PC-3 (cell line): ENCODE results near the gene IGFBPL1. TPM values are rescaled to one million over a fixed set of nuclear protein-coding genes. Genes with fewer than 3 reads are reported as not detected.

Source experiments
- ATAC-seq: fragments of 200-7000 bp; cut with Tn5 transposase; 2 replicates; pipeline ENCODE4 v1.9.1; 2020; ENCODE audit warnings: mild to moderate bottlenecking, moderate library complexity
- BruUV-seq: library from RNA; stranded (reverse); fragments of 400-500 nt; replicated peaks from 2 replicates; lab custom pipeline; 2021; lab: Mats Ljungman, UMichigan
- CTCF ChIA-PET: fragments of 300-600 bp; sonication (Branson Sonifier 250); formaldehyde crosslinking; loops from one replicate; lab custom pipeline; 2022; ENCODE audit warnings: antibody characterized with exemption; lab: Charles Lee
- POLR2A ChIA-PET: fragments of 300-600 bp; sonication (Branson Sonifier 250); formaldehyde crosslinking; loops from one replicate; lab custom pipeline; 2022; ENCODE audit warnings: antibody characterized with exemption; ENCODE audit not compliant: unreplicated experiment; lab: Charles Lee
- DNase-seq: peaks from one replicate; pipeline ENCODE4 v3.0.0-alpha.2; 2015
- H2AFZ ChIP-seq: fragments of 300-600 bp; sonication (generic); 2 replicates; pipeline ENCODE4 v1.6.0; 2016; ENCODE audit warnings: antibody characterized with exemption, low read length
- H3F3A ChIP-seq: fragments of 300-600 bp; sonication (generic); one replicate; pipeline ENCODE4 v1.6.0; 2017; ENCODE audit warnings: antibody characterized with exemption, low read length, control low read depth, mild to moderate bottlenecking; ENCODE audit not compliant: unreplicated experiment
- H3K27ac ChIP-seq: fragments of 300-600 bp; sonication (generic); 2 replicates; pipeline ENCODE4 v1.5.1; 2016; ENCODE audit warnings: mild to moderate bottlenecking, low read length
- H3K27me3 ChIP-seq: fragments of 300-600 bp; sonication (generic); 2 replicates; pipeline ENCODE4 v1.6.1; 2016; ENCODE audit warnings: low read length, mixed read lengths
- H3K36me3 ChIP-seq: fragments of 300-600 bp; sonication (generic); 2 replicates; pipeline ENCODE4 v1.6.1; 2016; ENCODE audit warnings: low read depth, mixed run types, low read length, mixed read lengths
- H3K4me1 ChIP-seq: fragments of 300-600 bp; sonication (generic); 2 replicates; pipeline ENCODE4 v1.5.1; 2016; ENCODE audit warnings: low read length; ENCODE audit not compliant: insufficient read depth
- H3K4me2 ChIP-seq: fragments of 300-600 bp; sonication (generic); 2 replicates; pipeline ENCODE4 v1.6.0; 2016; ENCODE audit warnings: low read length
- H3K4me3 ChIP-seq: fragments of 300-600 bp; sonication (generic); 2 replicates; pipeline ENCODE4 v1.5.1; 2016; ENCODE audit warnings: mild to moderate bottlenecking, low read length, mixed read lengths
- H3K79me2 ChIP-seq: fragments of 300-600 bp; sonication (generic); 2 replicates; pipeline ENCODE4 v1.6.1; 2017; ENCODE audit warnings: low read length, mixed read lengths
- H3K9ac ChIP-seq: fragments of 300-600 bp; sonication (generic); 2 replicates; pipeline ENCODE4 v1.6.0; 2016; ENCODE audit warnings: mild to moderate bottlenecking, low read length
- H3K9me2 ChIP-seq: fragments of 300-600 bp; sonication (generic); replicated peaks from 2 replicates; pipeline ENCODE4 v1.6.1; 2016; ENCODE audit warnings: mixed run types, low read length, mixed read lengths
- H3K9me3 ChIP-seq: fragments of 300-600 bp; sonication (generic); 2 replicates; pipeline ENCODE4 v1.6.1; 2016; ENCODE audit warnings: low read length, mixed read lengths
- H4K20me1 ChIP-seq: fragments of 300-600 bp; sonication (generic); 2 replicates; pipeline ENCODE4 v1.6.1; 2016; ENCODE audit warnings: low read length, mixed read lengths
- CTCF ChIP-seq: fragments of 300-600 bp; sonication (generic); conservative IDR thresholded peaks from 2 replicates; pipeline ENCODE4 v1.5.1; 2017; ENCODE audit warnings: antibody characterized with exemption, low read depth, mild to moderate bottlenecking, low read length
- EZH2 ChIP-seq: fragments of 300-600 bp; sonication (generic); IDR thresholded peaks from one replicate; pipeline ENCODE4 v1.6.1; 2017; ENCODE audit warnings: antibody characterized with exemption, mild to moderate bottlenecking, low read length; ENCODE audit not compliant: unreplicated experiment
- EZH2phosphoT487 ChIP-seq: fragments of 300-600 bp; sonication (generic); IDR thresholded peaks from 2 replicates; pipeline ENCODE4 v1.6.1; 2018; ENCODE audit warnings: mild to moderate bottlenecking, antibody characterized with exemption, low read length, borderline replicate concordance
- intact Hi-C: fragments of 100-400 bp; cut with micrococcal nuclease; formaldehyde crosslinking; loops from 2 replicates; pipeline ENCODE4 v1.9.0; 2023
- total RNA-seq: library from RNA; depleted of rRNA; stranded (reverse); fragments of >200 nt; gene quantifications from 2 replicates; pipeline ENCODE4 v1.2.3, GENCODE V29; 2014

The IGFBPL1 gene
- total RNA-seq, 1 experiment from 2014 or later: 0.66 TPM

DNA sequence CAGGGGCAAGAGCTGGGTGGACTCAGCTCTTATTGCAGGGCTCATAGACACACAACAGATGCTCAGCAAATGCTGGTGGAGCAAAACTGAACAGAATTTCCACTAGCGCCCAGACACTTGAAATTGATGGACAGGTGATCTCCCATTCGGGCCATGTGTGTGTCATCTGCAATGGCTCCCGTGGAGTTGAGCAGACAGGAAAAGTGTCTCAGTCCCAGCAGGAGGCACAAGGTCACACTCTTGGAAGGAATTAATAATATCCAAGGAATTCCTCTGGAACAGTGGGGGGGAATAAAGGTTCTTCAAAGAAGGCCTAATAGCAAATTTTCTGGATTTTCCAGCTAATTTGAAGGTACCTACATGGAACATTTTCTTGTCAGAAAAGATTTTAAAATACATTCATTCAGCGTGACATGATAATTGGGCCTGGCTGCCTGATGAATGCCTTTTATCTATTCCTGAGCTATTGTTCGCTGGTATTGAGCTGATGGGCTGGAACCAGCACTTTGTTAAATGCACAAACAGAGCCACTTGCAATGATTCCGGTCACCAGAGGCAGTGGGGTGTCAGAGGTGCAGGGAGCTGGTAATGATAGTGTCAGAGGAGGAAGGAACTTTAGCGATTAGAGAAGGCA, 63.3 kb downstream of the IGFBPL1 start:
- DNase-seq (no peak), ATAC-seq (no peak)
- Histone ChIP-seq H3F3A (no peaks in the 10 kb centered on the region), H2AFZ (no peak overlapping the region), H3K4me1 (peaks cover 4% of the 10 kb centered on the region; the same call in 1 of the 2 replicates), H3K9ac (no peak overlapping the region), H3K9me3 (no peaks in the 10 kb centered on the region), H3K9me2 (no peaks in the 10 kb centered on the region), H3K27ac (no peak overlapping the region), H3K4me3 (no peak overlapping the region), H3K4me2 (no peak overlapping the region), H3K79me2 (no peaks in the 10 kb centered on the region), H3K36me3 (no peaks in the 10 kb centered on the region), H3K27me3 (no peaks in the 10 kb centered on the region), H4K20me1 (no peaks in the 10 kb centered on the region)
- intact Hi-C loops: loop anchor here (5.0 to 10.0 kb wide), 2 partner anchors 614 to 776 kb away; no protein-coding TSS in a partner anchor
- POLR2A ChIA-PET: interaction anchor here (0.6 to 0.7 kb wide), 2 partner anchors 210 to 735 kb away, joined by 7 to 21 read pairs; no protein-coding TSS in a partner anchor
- TF ChIP-seq CTCF (no peak), EZH2phosphoT487 (no peak), EZH2 (no peak)
- no TSS peak for BruUV-seq
- CTCF ChIA-PET: no interaction called here

DNA sequence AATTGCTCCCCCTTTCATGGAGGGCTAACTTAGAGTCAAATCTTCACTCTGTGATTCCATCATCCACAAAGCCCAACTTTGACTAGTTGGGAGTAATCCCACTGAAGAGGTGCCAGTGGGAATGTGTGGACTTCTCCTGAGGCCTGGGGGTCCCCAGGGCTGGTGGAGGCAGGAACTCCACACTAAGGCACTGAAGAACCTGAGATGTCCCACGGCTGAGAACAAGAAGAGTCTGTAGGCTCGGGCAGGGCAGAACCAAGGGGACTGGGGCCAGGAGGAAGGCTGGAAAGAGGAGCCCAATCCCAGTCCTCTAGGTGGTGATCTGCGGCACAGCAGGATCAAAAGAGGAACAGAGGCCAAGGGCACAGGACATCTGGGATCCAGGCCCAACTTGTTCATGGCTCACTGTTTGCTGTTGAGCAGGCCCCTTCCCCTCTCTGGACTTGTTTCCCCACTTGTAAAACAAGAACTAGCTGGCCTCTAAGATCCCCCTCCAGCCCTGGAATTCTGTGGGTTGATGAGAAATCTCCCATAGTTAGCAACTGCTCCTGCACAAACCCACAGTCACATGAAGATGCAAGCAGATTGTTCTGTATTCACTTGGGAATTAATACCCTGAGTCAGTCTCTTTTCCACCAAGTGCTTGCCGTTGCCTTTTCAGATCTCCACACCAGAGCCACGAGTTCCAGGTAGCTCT, 64.4 kb downstream of the IGFBPL1 start:
- no peaks in the 10 kb centered on the region for H4K20me1 ChIP-seq
- H3K4me3 ChIP-seq: no peak overlapping the region
- intact Hi-C loops: loop anchor here (5.0 to 10.0 kb wide), 2 partner anchors 613 to 775 kb away; no protein-coding TSS in a partner anchor
- no peaks in the 10 kb centered on the region for H3K79me2 ChIP-seq
- ATAC-seq (no peak), DNase-seq (no peak)
- H3K27me3 ChIP-seq: no peaks in the 10 kb centered on the region
- no peaks in the 10 kb centered on the region for H3F3A ChIP-seq
- no TSS peak for BruUV-seq
- H3K9ac ChIP-seq: no peak overlapping the region
- H3K9me2 ChIP-seq: no peaks in the 10 kb centered on the region
- POLR2A ChIA-PET: interaction anchor here (0.6 kb wide), 1 partner anchor 734 kb away, joined by 21 read pairs; no protein-coding TSS in a partner anchor
- no peak overlapping the region for H3K4me2 ChIP-seq
- CTCF ChIA-PET: no interaction called here
- TF ChIP-seq CTCF (no peak), EZH2 (no peak), EZH2phosphoT487 (no peak)
- no peaks in the 10 kb centered on the region for H3K9me3 ChIP-seq
- H3K4me1 ChIP-seq: peaks cover 4% of the 10 kb centered on the region; the same call in 1 of the 2 replicates
- no peak overlapping the region for H2AFZ ChIP-seq
- no peak overlapping the region for H3K27ac ChIP-seq
- no peaks in the 10 kb centered on the region for H3K36me3 ChIP-seq

- POLR2A ChIA-PET: no interaction called here
- DNase-seq (no peak), ATAC-seq (no peak)
- Histone ChIP-seq H3K27me3 (no peaks in the 10 kb centered on the region), H3K79me2 (no peaks in the 10 kb centered on the region), H3K4me3 (no peak overlapping the region), H3K9me2 (no peaks in the 10 kb centered on the region), H3K9me3 (no peaks in the 10 kb centered on the region), H3K4me1 (peaks cover 4% of the 10 kb centered on the region; the same call in 1 of the 2 replicates), H3K27ac (no peak overlapping the region), H3K4me2 (no peak overlapping the region), H3K36me3 (no peaks in the 10 kb centered on the region), H2AFZ (no peak overlapping the region), H3K9ac (no peak overlapping the region), H4K20me1 (no peaks in the 10 kb centered on the region), H3F3A (no peaks in the 10 kb centered on the region)
- no TSS peak for BruUV-seq
- intact Hi-C loops: no loop called here
- CTCF ChIA-PET: no interaction called here
- TF ChIP-seq EZH2phosphoT487 (no peak), CTCF (no peak), EZH2 (no peak)
Measured at GRCh38 chr9:38359297-38359653, 65.0 kb downstream of the IGFBPL1 start.
